Renal cortical epithelial cell (primary cell): ENCODE measurements around the gene CD302. TPM values are rescaled to one million over a fixed set of nuclear protein-coding genes. Genes with fewer than 3 reads are reported as not detected.
A peak's percentile ranks its signal among the peaks of the same experiment; 100 is the strongest.
"Not testable (repeated sequence)": the region's sequence is repeated elsewhere in the genome, so short reads cannot be mapped to it uniquely, and the experiment has no call there.

Source experiments
- DNase-seq: peaks from one replicate; pipeline ENCODE4 v3.0.0-alpha.2; 2011; ENCODE audit warnings: low read depth
- total RNA-seq: library from RNA; depleted of rRNA; stranded (reverse); fragments of >200 nt; gene quantifications from 2 replicates; pipeline ENCODE4 v1.2.3, GENCODE V29; 2014

The CD302 gene, protein sequence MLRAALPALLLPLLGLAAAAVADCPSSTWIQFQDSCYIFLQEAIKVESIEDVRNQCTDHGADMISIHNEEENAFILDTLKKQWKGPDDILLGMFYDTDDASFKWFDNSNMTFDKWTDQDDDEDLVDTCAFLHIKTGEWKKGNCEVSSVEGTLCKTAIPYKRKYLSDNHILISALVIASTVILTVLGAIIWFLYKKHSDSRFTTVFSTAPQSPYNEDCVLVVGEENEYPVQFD
- 0.69 and 3.8 TPM in 2 replicates for total RNA-seq

GRCh38 chr2:159797543-159798375 is at the start of gene CD302:
Gene CD302, minus strand, starts transcription at chr2:159798208. Its CDS starts 10 bp downstream, at chr2:159798198.
- DNase-seq: peak; percentile 18

DNA sequence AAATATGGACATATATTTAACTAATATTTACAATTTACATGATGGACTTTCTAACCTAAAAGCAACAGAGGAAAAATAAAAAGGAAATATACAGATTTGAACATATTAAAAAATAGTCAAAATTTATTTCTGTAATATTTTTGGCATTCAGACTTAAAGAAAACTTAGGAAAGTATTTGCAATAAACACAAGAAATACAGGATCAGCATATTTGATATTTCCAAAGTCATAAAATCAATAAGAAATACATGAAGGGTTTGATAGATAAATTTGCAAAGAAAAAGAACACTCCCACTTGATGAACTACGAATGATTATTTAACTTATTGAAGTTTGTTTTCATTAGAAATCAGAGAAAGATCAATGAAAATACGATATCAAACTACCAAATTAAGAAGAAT is 48.6 kb upstream of the CD302 start:
- no peak for DNase-seq

DNA sequence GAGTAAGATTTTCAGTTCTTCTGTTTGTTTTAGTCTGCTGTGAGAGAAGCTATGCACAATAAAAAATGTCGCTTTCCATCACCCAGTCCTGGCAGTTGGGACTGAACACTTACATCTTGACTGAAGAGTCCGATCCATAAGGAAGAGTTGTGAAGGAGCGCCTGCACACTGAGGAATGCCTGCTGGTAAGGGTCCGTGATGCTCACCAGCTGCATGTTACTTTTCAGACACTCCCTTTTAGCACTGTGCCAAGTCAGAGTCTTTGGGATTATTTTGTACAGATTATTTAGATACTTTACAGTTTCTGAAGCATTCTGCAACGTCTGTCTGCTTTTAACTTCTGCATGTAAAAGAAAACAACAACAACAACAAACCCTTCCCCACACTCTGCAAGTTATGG is 42.6 kb upstream of the CD302 start:
- no peak for DNase-seq

DNA sequence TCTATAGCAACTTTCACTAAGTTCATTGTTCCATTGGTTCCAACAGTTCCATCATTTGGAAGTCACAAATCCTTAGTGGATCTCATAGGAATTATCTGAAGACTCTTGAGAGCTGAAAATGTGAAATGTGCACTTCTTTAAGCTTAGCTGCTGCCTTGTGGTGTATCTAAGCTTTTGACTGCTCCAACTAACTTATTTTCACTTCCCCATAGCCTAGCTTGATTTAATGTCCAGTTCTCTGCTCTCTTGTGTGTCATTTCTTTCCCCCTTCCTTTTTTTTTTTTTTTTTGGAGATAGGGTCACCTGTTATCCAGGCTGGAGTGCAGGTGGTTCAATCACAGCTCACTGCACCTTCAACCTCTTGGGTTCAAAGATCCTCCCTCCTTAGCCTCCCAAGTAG is 34.9 kb upstream of the CD302 start:
- no peak for DNase-seq

DNA sequence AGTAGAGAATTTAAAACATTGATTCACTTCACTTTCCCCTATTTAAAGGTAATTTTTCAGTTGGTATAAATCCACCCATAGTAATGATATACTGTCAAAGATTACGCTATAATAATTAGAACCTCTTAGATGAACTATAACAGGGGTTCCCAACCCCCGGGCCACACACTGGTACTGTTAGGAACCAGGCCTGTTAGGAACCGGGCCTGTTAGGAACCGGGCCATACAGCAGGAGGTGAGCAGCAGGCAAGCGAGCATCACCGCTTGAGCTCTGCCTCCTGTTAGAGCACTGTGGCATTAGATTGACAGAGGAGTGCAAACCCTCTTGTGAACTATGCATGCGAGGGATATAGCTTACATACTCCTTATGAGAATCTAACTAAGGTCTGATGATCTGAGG is 34.0 kb upstream of the CD302 start:
- DNase-seq: no peak

DNA sequence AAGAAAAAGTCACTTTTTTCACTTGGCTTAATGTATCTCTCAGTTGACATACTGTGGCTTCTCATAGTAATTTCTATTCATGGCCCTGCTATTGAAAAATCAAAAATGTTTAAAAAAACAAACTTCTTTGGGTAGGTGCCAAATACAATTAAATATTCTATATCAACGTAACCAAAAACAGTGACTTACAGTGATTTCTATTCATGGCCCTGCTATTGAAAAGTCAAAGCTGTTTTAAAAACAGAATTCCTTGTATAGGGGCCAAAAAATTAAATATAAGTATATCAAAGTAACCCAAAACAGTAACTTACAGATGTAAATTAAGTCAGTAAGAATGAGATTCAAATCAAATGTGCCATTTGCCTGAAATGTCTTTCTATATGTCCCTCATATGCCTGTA is 31.4 kb upstream of the CD302 start:
- no peak for DNase-seq

DNA sequence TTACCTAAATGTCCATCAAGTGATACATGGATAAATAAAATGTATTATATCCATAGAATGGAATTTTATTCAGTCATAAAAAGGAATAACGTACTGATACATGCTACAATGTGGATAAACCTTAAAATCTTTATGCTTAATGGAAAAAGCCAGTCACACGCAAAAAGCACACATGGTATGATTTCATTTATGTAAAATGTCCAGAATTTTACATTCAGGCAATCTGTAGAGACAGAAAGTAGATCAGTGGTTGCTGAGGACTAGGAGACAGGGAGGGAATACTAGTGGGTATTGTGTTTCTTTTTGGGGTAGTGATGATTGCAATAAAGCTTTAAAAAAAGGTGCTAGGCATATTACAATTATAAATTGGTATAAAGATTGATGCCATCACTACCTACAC is 30.7 kb upstream of the CD302 start:
- no peak for DNase-seq

DNA sequence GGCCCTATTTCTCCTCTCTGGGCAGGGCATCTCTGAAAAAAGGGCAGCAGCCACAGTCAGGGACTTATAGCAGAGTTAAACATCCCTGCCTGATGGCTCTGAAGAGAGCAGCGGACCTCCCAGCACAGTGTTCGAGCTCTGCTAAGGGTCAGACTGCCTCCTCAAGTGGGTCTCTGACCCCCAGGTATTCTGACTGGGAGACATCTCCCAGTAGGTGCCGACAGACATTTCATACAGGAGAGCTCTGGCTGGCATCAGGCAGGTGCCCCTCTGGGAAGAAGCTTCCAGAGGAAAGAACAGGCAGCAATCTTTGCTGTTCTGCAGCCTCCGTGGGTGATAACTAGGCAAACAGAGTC is 24.4 kb upstream of the CD302 start:
- not testable (repeated sequence) for DNase-seq

DNA sequence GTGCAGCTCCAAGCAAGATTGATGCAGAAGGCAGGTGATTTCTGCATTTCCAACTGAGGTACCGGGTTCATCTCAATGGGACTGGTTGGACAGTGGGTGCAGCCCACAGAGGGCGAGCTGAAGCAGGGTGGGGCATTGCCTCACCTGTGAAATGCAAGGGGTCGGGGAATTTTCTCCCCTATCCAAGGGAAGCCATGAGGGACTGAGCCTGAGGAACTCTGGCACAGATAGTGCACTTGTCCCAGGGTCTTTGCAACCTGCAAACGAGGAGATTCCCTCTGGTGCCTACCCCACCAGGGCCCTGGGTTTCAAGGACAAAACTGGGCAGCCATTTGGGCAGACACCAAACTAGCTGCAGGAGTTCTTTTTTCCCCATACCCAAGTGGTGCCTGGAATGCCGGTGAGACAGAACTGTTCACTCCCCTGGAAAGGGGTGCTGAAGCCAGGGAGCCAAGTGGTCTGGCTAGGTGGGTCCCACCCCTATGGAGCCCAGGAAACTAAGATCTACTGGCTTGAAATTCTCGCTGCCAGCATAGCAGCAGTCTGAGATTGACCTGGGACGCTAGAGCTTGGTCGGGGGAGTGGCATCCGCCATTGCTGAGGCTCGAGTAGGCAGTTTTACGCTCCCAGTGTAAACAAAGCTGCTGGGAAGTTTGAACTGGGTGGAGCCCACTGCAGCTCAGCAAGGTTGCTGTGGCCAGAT is 23.9 kb upstream of the CD302 start:
- DNase-seq: not testable (repeated sequence)

DNA sequence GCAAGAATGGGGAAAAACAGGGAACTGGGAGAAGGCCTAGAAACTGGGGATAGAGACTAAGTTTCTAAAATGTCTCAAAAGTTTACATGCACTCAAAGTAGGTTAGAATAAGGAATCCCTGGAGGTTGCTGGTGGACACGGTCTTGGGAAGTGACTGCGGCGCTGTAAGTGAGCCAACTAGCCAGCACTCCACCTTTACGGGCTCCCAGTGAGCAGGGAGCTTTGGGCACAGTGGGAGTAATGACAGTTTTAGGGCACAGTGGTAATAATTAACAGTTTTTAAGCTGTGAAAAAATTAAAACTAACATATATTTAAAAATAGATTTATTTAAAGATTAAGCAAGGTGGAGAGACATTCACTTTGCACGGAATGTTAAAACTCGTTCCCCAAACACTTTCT is 20.9 kb upstream of the CD302 start:
- no peak for DNase-seq

DNA sequence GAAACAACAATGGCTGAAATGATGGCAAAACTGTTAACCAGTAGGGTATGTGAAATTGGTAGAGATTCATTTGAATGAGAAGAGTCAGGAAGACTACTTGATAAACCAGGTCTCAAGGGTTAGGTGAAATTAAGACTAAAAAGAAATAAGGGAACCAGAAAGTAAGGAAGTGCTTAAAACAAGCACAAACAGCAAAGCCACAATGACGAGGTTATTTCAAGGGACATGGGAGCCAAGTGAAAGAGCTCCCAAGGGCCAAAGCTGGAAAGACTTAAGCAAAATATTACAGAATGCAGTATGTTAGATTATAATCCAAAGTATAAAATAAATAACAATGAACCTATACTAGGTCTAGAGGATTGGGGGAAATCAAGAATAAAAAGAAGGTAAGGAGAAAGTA is 19.3 kb upstream of the CD302 start:
- no peak for DNase-seq

DNA sequence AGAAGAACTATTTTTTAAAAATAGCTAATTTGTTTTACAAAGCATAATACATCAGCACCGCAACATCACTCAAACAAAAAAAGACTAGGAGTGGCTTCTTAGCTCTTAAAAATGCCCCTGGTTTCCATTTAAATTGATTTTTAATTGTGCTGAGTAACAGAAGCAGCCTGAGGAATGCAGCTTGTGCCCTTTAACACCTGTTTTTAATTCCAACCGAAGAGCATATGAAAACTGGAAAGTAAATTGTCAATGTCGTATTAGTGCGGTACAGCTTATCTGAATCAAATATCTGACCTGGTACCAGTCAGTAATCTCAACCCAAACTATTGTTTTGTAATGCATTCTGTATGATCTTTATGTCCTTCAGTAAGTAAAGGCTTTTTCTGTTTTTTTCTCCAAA is 13.2 kb upstream of the CD302 start:
- no peak for DNase-seq

DNA sequence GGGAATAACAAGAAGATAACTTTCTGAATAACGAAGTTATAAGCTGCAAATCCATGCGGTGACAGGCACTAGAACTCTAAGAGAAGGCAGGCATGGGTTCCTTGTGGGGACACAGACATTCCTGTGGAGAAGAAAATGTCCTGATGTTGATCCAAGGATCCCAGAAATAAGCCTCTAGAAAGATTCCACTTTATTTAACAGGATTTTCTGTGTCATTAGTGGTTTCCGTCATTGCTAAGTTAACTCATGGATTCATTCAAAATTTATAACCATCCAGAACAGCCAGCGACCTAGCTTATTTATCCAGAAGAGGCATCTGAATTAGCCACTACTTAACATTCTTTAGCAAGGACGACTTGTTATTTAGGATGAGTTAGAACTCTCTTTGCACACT is 10.0 kb upstream of the CD302 start:
- DNase-seq: no peak

- peak; percentile 59 for DNase-seq
These were observed 9.4 kb upstream of the CD302 start for GRCh38 chr2:159807183-159808031.

DNA sequence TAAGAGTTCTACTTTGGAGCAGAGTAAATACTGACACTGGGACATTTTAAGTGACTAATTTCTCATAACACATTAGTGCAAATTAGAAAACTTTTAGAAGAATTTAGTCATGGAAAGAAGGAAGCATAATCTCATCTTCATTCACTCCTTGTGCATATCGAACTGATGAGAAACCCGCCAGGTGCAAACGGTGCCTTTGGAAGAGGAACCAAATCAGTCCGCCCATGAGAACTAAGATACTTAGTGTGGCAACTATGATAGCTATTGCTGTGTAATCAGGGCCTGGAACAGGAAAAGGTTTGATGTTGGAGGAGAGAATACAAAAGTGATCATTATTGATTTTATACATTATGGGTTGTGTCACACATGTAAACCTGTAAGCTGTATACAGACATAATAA is 6.9 kb upstream of the CD302 start:
- no peak for DNase-seq

DNA sequence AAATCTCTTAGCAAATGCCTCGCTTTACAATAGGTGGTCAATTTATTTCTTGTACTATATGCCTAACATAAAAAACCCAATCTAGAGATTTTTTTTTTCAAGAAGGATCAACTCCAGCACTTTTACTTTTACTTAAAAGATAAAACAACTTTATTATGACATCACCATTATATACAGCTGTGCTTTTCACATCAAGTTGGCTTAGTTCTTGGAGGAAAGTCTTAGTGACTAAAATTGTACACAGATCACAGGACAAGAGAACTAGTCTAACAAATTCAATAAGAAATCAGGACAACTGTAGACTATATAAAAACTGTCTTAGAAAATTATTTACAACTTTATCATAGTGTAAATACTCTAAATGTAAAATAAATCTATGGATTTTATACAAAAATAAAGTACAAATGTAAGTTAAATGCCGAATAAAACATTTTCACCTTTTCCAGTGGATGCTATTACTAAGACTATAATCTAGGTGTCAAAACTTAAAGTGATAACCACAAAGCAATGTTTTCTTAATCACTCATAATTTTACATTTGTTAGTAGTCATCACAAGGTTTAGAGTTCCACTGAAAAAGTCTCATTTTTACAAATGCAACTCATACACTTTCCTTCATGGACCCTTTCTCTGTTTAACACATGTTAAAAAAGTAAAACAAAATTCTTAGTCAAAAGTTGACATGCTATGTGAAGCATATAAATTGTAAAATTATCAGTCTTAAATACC is 5.4 kb upstream of the CD302 start:
- DNase-seq: no peak

GRCh38 chr2:159802673-159803072 is 4.7 kb upstream of the CD302 start:
- DNase-seq: no peak

DNA sequence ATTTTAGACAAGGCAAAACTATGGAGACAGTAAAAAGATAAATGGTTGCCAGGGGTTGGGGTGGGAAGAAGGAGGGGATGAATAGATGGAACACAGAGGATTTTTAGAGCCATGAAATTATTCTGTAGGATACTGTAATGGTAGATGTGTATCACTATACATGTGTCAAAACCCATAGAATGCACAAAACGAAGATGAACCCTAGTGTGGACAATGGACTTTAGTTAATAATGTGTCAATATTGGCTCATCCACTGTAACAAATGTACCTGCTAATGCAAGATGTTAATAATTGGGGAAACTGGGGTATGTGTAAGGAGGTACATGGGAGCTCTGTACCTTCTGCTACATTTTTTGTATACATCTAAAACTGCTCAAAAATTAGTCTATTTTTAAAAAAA is 1.8 kb upstream of the CD302 start:
- DNase-seq: no peak

GRCh38 chr2:159798376-159798725 is 343 bp upstream of the CD302 start:
- no peak for DNase-seq

- DNase-seq: no peak
These were observed 824 bp downstream of the CD302 start for GRCh38 chr2:159797225-159797542.

DNA sequence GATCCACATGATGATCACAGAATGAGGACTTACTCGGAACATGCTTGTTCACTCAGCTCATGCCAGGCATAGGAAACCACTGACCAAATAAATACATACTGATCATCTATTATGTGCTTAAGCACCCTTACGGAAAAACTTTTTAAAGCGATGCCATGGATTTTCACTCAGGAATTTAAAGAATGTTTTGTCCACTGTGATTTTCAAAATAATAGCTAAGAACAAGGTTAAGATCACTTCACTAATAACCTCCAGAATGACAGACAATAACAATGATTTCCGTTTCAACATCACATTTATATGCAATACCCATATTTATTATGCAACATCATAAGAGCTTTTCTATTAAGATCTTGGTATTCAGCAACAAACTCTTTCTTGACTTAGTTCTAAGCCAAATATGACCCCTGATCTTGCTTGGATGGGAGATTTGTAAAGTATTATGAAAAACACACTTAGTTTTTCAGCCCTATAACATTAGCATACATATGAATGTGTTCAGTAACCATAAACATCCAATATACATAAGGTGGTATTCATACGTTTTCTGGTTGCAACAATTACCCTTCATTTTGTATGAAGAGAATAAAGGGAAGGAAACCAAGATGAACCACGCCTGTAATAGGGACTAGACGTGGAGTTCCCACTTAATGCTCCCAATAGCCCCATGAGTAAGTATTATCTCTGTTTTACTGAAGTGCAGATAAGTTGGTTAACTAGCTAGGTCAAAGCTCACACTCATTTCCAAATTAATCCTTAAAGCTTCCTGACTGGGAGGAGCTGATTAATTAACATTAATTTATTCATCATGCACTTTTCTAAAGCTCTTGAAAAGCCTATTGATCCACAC is 1.9 kb downstream of the CD302 start:
- no peak for DNase-seq
